HepG2 (cell line): ENCODE measurements around the gene SEMA4C. TPM values are rescaled to one million over a fixed set of nuclear protein-coding genes. Genes with fewer than 3 reads are reported as not detected.

ENCODE experiments used
- ATAC-seq: fragments of 200-7000 bp; cut with Tn5 transposase; 3 replicates; pipeline ENCODE4 v1.9.1; 2020; ENCODE audit warnings: mild to moderate bottlenecking, moderate library complexity
- BruUV-seq: library from RNA; stranded (reverse); fragments of 400-500 nt; replicated peaks from 2 replicates; lab custom pipeline; 2021; lab: Mats Ljungman, UMichigan
- CTCF ChIA-PET: fragments of 300-600 bp; formaldehyde crosslinking; extraction: SDS; loops from one replicate; lab custom pipeline; 2021; ENCODE audit warnings: low total read pairs, inconsistent platforms, low intra/inter-chr PET ratio; lab: Yijun Ruan, JAX
- POLR2A ChIA-PET: fragments of 350-600 bp; sonication (Branson Sonifier 250); formaldehyde crosslinking; loops from one replicate; lab custom pipeline; 2020; ENCODE audit warnings: antibody characterized with exemption, inconsistent platforms; lab: Yijun Ruan, JAX
- DNase-seq: peaks from one replicate; pipeline ENCODE4 v3.0.0-alpha.2; 2015; ENCODE audit warnings: low spot score
- FAIRE-seq: peaks from 3 replicates; lab custom pipeline; 2011; peaks lifted over from hg19 to GRCh38; lab: Jason Lieb, UNC
- H2AFZ ChIP-seq: one replicate; pipeline ENCODE4 v1.6.1; 2011; ENCODE audit warnings: low read length, inconsistent platforms
- H3K27ac ChIP-seq: fragments of 300-600 bp; 3 replicates; pipeline ENCODE4 v1.8.0; 2011; ENCODE audit warnings: mixed run types, mild to moderate bottlenecking, mixed read lengths, low read length, inconsistent platforms; ENCODE audit not compliant: insufficient read depth; ENCODE audit errors: extremely low read length
- H3K27me3 ChIP-seq, 2 experiments: fragments of 200-600 bp in 1 of 2; 2 replicates in 1 of 2; 3 replicates in 1 of 2; pipeline versions ENCODE4 v1.6.0 to v1.8.0; 2011; ENCODE audit warnings: low read length in 2 of 2, mild to moderate bottlenecking in 2 of 2, moderate library complexity in 2 of 2, inconsistent platforms in 1 of 2; ENCODE audit not compliant: insufficient read depth in 2 of 2, control insufficient read depth in 1 of 2
- H3K36me3 ChIP-seq, 2 experiments: fragments of 200-600 bp in 1 of 2; replicated peaks in 1 of 2; 2 replicates in 1 of 2; 3 replicates in 1 of 2; pipeline versions ENCODE4 v1.5.1 to v1.8.0; 2011; ENCODE audit warnings: low read length in 2 of 2, inconsistent platforms in 1 of 2; ENCODE audit not compliant: insufficient read depth in 2 of 2, control insufficient read depth in 1 of 2
- H3K4me1 ChIP-seq: 2 replicates; pipeline ENCODE4 v1.5.1; 2012; ENCODE audit warnings: low read length, inconsistent platforms; ENCODE audit not compliant: insufficient read depth
- H3K4me2 ChIP-seq: 2 replicates; pipeline ENCODE4 v1.6.0; 2011; ENCODE audit warnings: low read depth, low read length, inconsistent platforms
- H3K4me3 ChIP-seq, 3 experiments: fragments of 200-600 bp in 1 of 3; sonication (generic), shearing (Covaris generic) in 1 of 3; replicated peaks in 1 of 3; 2 replicates each; pipeline ENCODE4 v1.5.1; 2011 to 2016; ENCODE audit warnings: low read length in 3 of 3, inconsistent platforms in 2 of 3, low read depth in 2 of 3, mild to moderate bottlenecking in 2 of 3, control low read depth in 1 of 3, mixed read lengths in 1 of 3; ENCODE audit not compliant: insufficient read depth in 1 of 3
- H3K79me2 ChIP-seq: one replicate; pipeline ENCODE4 v1.6.1; 2011; ENCODE audit warnings: low read length, inconsistent platforms; ENCODE audit not compliant: insufficient read depth
- H3K9ac ChIP-seq: 2 replicates; pipeline ENCODE4 v1.6.0; 2011; ENCODE audit warnings: mild to moderate bottlenecking, low read depth, low read length, inconsistent platforms; ENCODE audit not compliant: insufficient read depth
- H3K9me3 ChIP-seq: 2 replicates; pipeline ENCODE4 v1.5.1; 2012; ENCODE audit warnings: mild to moderate bottlenecking, low read length
- H4K20me1 ChIP-seq: 2 replicates; pipeline ENCODE4 v1.6.0; 2011; ENCODE audit warnings: inconsistent platforms, mild to moderate bottlenecking, low read length, moderate library complexity; ENCODE audit not compliant: insufficient read depth
- RFXANK ChIP-seq: IDR thresholded peaks from 2 replicates; pipeline ENCODE4 v1.6.1; 2016
- TRIM22 ChIP-seq: fragments of 450-650 bp; IDR thresholded peaks from 2 replicates; pipeline ENCODE4 v1.6.1; 2017
- ZNF513 ChIP-seq: sonication (generic); formaldehyde crosslinking; conservative IDR thresholded peaks from 2 replicates; pipeline ENCODE4 v1.5.0; 2020; ENCODE audit warnings: missing genetic modification reagents
- WGBS: methylation state at CpG from one replicate; pipeline ENCODE4 v1.1.6; 2017; ENCODE audit warnings: low lambda C conversion rate; 5-methylcytosine and 5-hydroxymethylcytosine counted together
- in situ Hi-C: cut with HindIII; loops from 2 replicates; pipeline ENCODE4 v1.10.0; 2017; ENCODE audit warnings: low pct_unique_long_range_greater_than_20kb; ENCODE audit not compliant: extremely low pct_ligation_motif_present
- intact Hi-C: fragments of 100-400 bp; cut with micrococcal nuclease; formaldehyde crosslinking; loops from one replicate; pipeline ENCODE4 v1.10.0; 2022; ENCODE audit not compliant: unreplicated experiment
- polyA plus RNA-seq, 8 experiments: library from polyadenylated mRNA; depleted of rRNA in 3 of 8; stranded (reverse) in 7 of 8; unstranded in 1 of 8; fragments of >200 nt; fragmentation: Illumina TruSeq in 4 of 8; extraction: Trizol in 4 of 8; gene quantifications; 2 replicates each; pipeline versions ENCODE4 v1.2.1 to v1.2.3, GENCODE V29; 2011 to 2016; ENCODE audit warnings: low read depth in 4 of 8, missing spikeins in 1 of 8, mixed read lengths in 1 of 8; ENCODE audit not compliant: insufficient read depth in 1 of 8
- total RNA-seq, 5 experiments: library from RNA; depleted of rRNA; stranded (reverse); fragments of >200 nt; fragmentation: Illumina TruSeq; extraction: Trizol; gene quantifications; 2 replicates each; pipeline ENCODE4 v1.2.3, GENCODE V29; 2016; ENCODE audit warnings: low read depth in 1 of 5

Gene SEMA4C
- total and polyA plus RNA-seq, 2 of the 13 experiments (the other 11 are each of a cell fraction or from before 2014, with no cell fraction given), result 25.9 to 46.6 TPM

- no peak overlapping the region for H3K4me2 ChIP-seq
- no peaks in the 10 kb centered on the region for H3K4me1 ChIP-seq
- intact Hi-C loops, result no loop called here
Observed at GRCh38 chr2:96903815-96904214, 33.9 kb upstream of the SEMA4C start.

More at GRCh38 chr2:96903815-96904214, 33.9 kb upstream of the SEMA4C start:
- Histone ChIP-seq H3K9me3 (no peaks in the 10 kb centered on the region), H3K27ac (no peak overlapping the region), H3K4me3 (no peak overlapping the region), H3K9ac (no peak overlapping the region), H3K36me3 (no peaks in the 10 kb centered on the region), H3K27me3 (peaks cover 15 to 50% of the 10 kb centered on the region in 2 experiments), H2AFZ (no peak overlapping the region), H4K20me1 (no peaks in the 10 kb centered on the region), H3K79me2 (no peaks in the 10 kb centered on the region)
- no TSS peak for BruUV-seq
- FAIRE-seq (no peak), DNase-seq (no peak), ATAC-seq (no peak)
- ChIA-PET CTCF (no interaction called here), POLR2A (no interaction called here)
- TF ChIP-seq ZNF513 (no peak), TRIM22 (no peak), RFXANK (CRISPR knock-in tag) (no peak)
- in situ Hi-C loops, result no loop called here
- 49% methylated on average over 6 of the region's 7 CpGs for WGBS
